GM23338 (cell line): ENCODE measurements around the gene TMCO4. TPM values are rescaled to one million over a fixed set of nuclear protein-coding genes. Genes with fewer than 3 reads are reported as not detected.

Experiments
- ATAC-seq: fragments of 200-7000 bp; cut with Tn5 transposase; 3 replicates; pipeline ENCODE4 v1.9.1; 2020
- DNase-seq: peaks from one replicate; pipeline ENCODE4 v3.0.0-alpha.2; 2015; ENCODE audit warnings: low spot score
- H2AFZ ChIP-seq: fragments of 200-600 bp; sonication (generic); 2 replicates; pipeline ENCODE4 v1.8.0; 2016; ENCODE audit warnings: antibody characterized with exemption, mild to moderate bottlenecking, moderate library complexity
- H3F3A ChIP-seq: fragments of 200-600 bp; sonication (generic); replicated peaks from 2 replicates; pipeline ENCODE4 v1.8.0; 2017; ENCODE audit warnings: antibody characterized with exemption, mixed run types, low read depth
- H3K27ac ChIP-seq: fragments of 200-600 bp; sonication (generic); 2 replicates; pipeline ENCODE4 v1.6.1; 2016; ENCODE audit warnings: low read depth
- H3K27me3 ChIP-seq: fragments of 200-600 bp; sonication (generic); 2 replicates; pipeline ENCODE4 v1.8.0; 2016; ENCODE audit warnings: mild to moderate bottlenecking, mixed run types, moderate library complexity; ENCODE audit not compliant: insufficient read depth
- H3K36me3 ChIP-seq: fragments of 200-600 bp; sonication (generic); 2 replicates; pipeline ENCODE4 v1.8.0; 2016; ENCODE audit warnings: mild to moderate bottlenecking; ENCODE audit not compliant: insufficient read depth
- H3K4me1 ChIP-seq: fragments of 200-600 bp; sonication (generic); 2 replicates; pipeline ENCODE4 v1.8.0; 2016; ENCODE audit warnings: mild to moderate bottlenecking, moderate library complexity; ENCODE audit not compliant: insufficient read depth
- H3K4me2 ChIP-seq: fragments of 200-600 bp; sonication (generic); 2 replicates; pipeline ENCODE4 v1.7.1; 2017; ENCODE audit warnings: mixed run types
- H3K4me3 ChIP-seq: fragments of 200-600 bp; sonication (generic); 2 replicates; pipeline ENCODE4 v1.6.1; 2016; ENCODE audit warnings: mixed run types
- H3K79me2 ChIP-seq: fragments of 200-600 bp; sonication (generic); replicated peaks from 2 replicates; pipeline ENCODE4 v1.8.0; 2017; ENCODE audit warnings: mild to moderate bottlenecking; ENCODE audit not compliant: insufficient read depth
- H3K9me2 ChIP-seq: fragments of 200-600 bp; sonication (generic); 2 replicates; pipeline ENCODE4 v1.8.0; 2017; ENCODE audit not compliant: insufficient read depth
- H4K20me1 ChIP-seq: fragments of 200-600 bp; sonication (generic); replicated peaks from 2 replicates; pipeline ENCODE4 v1.8.0; 2017; ENCODE audit warnings: mild to moderate bottlenecking; ENCODE audit not compliant: insufficient read depth
- H3K27ac Mint-ChIP-seq: 2 replicates; pipeline ENCODE4 v1.8.0; 2020; ENCODE audit warnings: inconsistent platforms, mild to moderate bottlenecking, moderate library complexity, mixed read lengths
- H3K27me3 Mint-ChIP-seq: 3 replicates; pipeline ENCODE4 v1.8.0; 2022; ENCODE audit warnings: low read depth, mild to moderate bottlenecking, moderate library complexity, mixed read lengths, inconsistent platforms; ENCODE audit not compliant: insufficient read depth, poor library complexity
- H3K36me3 Mint-ChIP-seq: 3 replicates; pipeline ENCODE4 v1.8.0; 2021; ENCODE audit warnings: low read depth, mild to moderate bottlenecking, inconsistent platforms, moderate library complexity, mixed read lengths
- H3K4me1 Mint-ChIP-seq: 3 replicates; pipeline ENCODE4 v1.8.0; 2020; ENCODE audit warnings: mild to moderate bottlenecking, inconsistent platforms, mixed read lengths
- H3K4me3 Mint-ChIP-seq: 3 replicates; pipeline ENCODE4 v1.8.0; 2021; ENCODE audit warnings: moderate library complexity, mild to moderate bottlenecking, inconsistent platforms, mixed read lengths
- H3K9me3 Mint-ChIP-seq: 3 replicates; pipeline ENCODE4 v1.8.0; 2020; ENCODE audit warnings: moderate library complexity, mild to moderate bottlenecking, inconsistent platforms, mixed read lengths
- EZH2 ChIP-seq: fragments of 200-600 bp; sonication (generic); IDR thresholded peaks from one replicate; pipeline ENCODE4 v1.8.0; 2017; ENCODE audit warnings: antibody characterized with exemption, mild to moderate bottlenecking, low read depth; ENCODE audit not compliant: unreplicated experiment
- JUNB ChIP-seq: IDR thresholded peaks from one replicate; pipeline ENCODE4 v1.6.1; 2016; ENCODE audit warnings: antibody characterized with exemption; ENCODE audit not compliant: unreplicated experiment
- polyA plus RNA-seq: library from polyadenylated mRNA; unstranded; fragments of >200 nt; fragmentation: Nextera tagmentation; extraction: Ambion mirVana; gene quantifications from 2 replicates; pipeline ENCODE4 v1.2.1, GENCODE V29; 2016
- total RNA-seq: library from RNA; depleted of rRNA; stranded (reverse); fragments of >200 nt; shearing (Covaris generic); gene quantifications from 2 replicates; pipeline ENCODE4 v1.2.3, GENCODE V29; 2014
- TF ChIP-seq, protein P1 (sequence below): fragments of 250-450 bp; sonication (Bioruptor Pico); IDR thresholded peaks from 2 replicates; pipeline ENCODE4 v1.5.0; 2020; ENCODE audit warnings: mild to moderate bottlenecking, moderate library complexity
- TF ChIP-seq, protein P2 (sequence below): IDR thresholded peaks from one replicate; pipeline ENCODE4 v1.6.1; 2018; ENCODE audit warnings: antibody characterized with exemption; ENCODE audit not compliant: unreplicated experiment

TMCO4 gene
- total and polyA plus RNA-seq, 2 experiments from 2014 or later: 2.6 to 6.9 TPM

DNA sequence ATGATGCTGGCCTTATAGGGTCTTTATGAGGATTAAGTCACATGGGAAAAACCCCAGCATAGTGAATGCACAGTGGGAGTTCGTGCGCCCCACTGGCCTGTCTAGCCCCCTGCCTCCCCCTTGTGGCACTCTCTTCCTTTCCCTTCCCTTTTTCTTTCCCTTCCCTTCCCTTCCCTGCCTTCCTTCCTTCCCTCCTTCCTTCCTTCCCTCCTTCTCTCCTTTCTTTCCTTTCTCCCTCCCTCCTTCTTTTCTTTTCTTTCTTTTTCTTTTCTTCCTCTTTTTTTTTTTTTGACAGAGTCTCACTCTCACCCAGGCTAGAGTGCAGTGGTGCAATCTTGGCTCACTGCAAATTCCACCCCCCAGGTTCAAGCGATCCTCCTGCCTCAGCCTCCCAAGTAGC is 96.4 kb downstream of the TMCO4 start (continued):
- TF ChIP-seq, protein P1, sequence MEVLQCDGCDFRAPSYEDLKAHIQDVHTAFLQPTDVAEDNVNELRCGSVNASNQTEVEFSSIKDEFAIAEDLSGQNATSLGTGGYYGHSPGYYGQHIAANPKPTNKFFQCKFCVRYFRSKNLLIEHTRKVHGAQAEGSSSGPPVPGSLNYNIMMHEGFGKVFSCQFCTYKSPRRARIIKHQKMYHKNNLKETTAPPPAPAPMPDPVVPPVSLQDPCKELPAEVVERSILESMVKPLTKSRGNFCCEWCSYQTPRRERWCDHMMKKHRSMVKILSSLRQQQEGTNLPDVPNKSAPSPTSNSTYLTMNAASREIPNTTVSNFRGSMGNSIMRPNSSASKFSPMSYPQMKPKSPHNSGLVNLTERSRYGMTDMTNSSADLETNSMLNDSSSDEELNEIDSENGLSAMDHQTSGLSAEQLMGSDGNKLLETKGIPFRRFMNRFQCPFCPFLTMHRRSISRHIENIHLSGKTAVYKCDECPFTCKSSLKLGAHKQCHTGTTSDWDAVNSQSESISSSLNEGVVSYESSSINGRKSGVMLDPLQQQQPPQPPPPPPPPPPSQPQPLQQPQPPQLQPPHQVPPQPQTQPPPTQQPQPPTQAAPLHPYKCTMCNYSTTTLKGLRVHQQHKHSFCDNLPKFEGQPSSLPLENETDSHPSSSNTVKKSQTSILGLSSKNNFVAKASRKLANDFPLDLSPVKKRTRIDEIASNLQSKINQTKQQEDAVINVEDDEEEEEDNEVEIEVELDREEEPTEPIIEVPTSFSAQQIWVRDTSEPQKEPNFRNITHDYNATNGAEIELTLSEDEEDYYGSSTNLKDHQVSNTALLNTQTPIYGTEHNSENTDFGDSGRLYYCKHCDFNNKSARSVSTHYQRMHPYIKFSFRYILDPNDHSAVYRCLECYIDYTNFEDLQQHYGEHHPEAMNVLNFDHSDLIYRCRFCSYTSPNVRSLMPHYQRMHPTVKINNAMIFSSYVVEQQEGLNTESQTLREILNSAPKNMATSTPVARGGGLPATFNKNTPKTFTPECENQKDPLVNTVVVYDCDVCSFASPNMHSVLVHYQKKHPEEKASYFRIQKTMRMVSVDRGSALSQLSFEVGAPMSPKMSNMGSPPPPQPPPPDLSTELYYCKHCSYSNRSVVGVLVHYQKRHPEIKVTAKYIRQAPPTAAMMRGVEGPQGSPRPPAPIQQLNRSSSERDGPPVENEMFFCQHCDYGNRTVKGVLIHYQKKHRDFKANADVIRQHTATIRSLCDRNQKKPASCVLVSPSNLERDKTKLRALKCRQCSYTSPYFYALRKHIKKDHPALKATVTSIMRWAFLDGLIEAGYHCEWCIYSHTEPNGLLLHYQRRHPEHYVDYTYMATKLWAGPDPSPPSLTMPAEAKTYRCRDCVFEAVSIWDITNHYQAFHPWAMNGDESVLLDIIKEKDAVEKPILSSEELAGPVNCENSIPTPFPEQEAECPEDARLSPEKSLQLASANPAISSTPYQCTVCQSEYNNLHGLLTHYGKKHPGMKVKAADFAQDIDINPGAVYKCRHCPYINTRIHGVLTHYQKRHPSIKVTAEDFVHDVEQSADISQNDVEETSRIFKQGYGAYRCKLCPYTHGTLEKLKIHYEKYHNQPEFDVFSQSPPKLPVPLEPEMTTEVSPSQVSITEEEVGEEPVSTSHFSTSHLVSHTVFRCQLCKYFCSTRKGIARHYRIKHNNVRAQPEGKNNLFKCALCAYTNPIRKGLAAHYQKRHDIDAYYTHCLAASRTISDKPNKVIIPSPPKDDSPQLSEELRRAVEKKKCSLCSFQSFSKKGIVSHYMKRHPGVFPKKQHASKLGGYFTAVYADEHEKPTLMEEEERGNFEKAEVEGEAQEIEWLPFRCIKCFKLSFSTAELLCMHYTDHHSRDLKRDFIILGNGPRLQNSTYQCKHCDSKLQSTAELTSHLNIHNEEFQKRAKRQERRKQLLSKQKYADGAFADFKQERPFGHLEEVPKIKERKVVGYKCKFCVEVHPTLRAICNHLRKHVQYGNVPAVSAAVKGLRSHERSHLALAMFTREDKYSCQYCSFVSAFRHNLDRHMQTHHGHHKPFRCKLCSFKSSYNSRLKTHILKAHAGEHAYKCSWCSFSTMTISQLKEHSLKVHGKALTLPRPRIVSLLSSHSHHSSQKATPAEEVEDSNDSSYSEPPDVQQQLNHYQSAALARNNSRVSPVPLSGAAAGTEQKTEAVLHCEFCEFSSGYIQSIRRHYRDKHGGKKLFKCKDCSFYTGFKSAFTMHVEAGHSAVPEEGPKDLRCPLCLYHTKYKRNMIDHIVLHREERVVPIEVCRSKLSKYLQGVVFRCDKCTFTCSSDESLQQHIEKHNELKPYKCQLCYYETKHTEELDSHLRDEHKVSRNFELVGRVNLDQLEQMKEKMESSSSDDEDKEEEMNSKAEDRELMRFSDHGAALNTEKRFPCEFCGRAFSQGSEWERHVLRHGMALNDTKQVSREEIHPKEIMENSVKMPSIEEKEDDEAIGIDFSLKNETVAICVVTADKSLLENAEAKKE (CRISPR knock-in tag): no peak

DNA sequence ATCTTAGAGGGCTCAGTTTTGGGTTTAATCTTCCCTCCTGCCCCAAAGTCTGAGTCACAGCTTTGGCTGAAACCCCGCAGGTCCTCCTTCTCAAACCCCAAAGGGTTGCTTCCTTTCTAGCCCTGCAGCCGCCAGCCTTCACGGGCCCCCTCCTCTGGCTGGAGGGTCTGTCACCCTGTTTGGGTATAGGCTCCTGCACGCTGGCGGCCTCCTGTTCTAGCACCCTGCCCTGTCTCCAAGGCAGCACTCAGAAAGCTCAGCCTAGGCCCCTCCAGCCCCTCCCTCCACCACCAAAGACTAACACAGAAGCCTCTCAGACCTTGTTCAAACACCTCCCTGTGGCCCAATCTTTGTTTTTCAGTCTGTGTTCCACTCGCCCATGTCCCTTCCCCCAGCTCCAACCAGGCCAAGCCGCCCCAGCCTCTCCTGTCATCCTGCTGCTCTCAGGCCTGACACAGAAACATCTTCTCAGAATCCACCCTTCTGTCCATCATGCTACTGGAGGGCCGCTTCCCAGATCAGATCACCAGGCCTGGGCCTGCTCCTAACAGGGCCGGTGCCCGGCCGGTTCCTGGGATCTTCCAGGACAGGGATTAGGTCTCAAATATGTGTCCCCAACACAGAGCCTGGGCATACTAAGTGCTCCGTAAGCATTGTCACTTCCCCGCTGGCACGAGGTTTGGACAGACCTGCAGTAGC is 99.5 kb downstream of the TMCO4 start:
- H3K27ac ChIP-seq: no peak overlapping the region
- H3K36me3 Mint-ChIP-seq: no peaks in the 10 kb centered on the region
- H3K9me2 ChIP-seq: no peaks in the 10 kb centered on the region
- peaks cover 14% of the 10 kb centered on the region for H3K27me3 Mint-ChIP-seq
- H3K4me1 Mint-ChIP-seq: peaks cover 10% of the 10 kb centered on the region
- H3K4me1 ChIP-seq: peaks cover 8% of the 10 kb centered on the region; the same call in 1 of the 2 replicates
- H3K4me3 Mint-ChIP-seq: no peak overlapping the region
- no peak overlapping the region for H3K4me3 ChIP-seq
- no peaks in the 10 kb centered on the region for H3K36me3 ChIP-seq
- DNase-seq: no peak
- H3K4me2 ChIP-seq: no peak overlapping the region
- ATAC-seq: no peak
- H3K9me3 Mint-ChIP-seq: no peaks in the 10 kb centered on the region
- H3K79me2 ChIP-seq: no peaks in the 10 kb centered on the region
- H3K27me3 ChIP-seq: no peaks in the 10 kb centered on the region
- H4K20me1 ChIP-seq: no peaks in the 10 kb centered on the region
- no peak overlapping the region for H2AFZ ChIP-seq
- H3K27ac Mint-ChIP-seq: no peak overlapping the region
- no peaks in the 10 kb centered on the region for H3F3A ChIP-seq
- TF ChIP-seq, protein P1 (CRISPR knock-in tag): no peak
- no peak for TF ChIP-seq EZH2
- no peak for TF ChIP-seq JUNB
- TF ChIP-seq, protein P2, sequence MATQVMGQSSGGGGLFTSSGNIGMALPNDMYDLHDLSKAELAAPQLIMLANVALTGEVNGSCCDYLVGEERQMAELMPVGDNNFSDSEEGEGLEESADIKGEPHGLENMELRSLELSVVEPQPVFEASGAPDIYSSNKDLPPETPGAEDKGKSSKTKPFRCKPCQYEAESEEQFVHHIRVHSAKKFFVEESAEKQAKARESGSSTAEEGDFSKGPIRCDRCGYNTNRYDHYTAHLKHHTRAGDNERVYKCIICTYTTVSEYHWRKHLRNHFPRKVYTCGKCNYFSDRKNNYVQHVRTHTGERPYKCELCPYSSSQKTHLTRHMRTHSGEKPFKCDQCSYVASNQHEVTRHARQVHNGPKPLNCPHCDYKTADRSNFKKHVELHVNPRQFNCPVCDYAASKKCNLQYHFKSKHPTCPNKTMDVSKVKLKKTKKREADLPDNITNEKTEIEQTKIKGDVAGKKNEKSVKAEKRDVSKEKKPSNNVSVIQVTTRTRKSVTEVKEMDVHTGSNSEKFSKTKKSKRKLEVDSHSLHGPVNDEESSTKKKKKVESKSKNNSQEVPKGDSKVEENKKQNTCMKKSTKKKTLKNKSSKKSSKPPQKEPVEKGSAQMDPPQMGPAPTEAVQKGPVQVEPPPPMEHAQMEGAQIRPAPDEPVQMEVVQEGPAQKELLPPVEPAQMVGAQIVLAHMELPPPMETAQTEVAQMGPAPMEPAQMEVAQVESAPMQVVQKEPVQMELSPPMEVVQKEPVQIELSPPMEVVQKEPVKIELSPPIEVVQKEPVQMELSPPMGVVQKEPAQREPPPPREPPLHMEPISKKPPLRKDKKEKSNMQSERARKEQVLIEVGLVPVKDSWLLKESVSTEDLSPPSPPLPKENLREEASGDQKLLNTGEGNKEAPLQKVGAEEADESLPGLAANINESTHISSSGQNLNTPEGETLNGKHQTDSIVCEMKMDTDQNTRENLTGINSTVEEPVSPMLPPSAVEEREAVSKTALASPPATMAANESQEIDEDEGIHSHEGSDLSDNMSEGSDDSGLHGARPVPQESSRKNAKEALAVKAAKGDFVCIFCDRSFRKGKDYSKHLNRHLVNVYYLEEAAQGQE: no peak
